Body of pancreas (tissue), 4 donors: ENCODE results near the gene SLC39A3.

Experiments
- POLR2A ChIP-seq, 3 donors: fragments of 450-650 bp; IDR thresholded peaks; one replicate each; pipeline ENCODE4 v1.6.1; 2016; ENCODE audit warnings: antibody characterized with exemption in 3 of 3, mild to moderate bottlenecking in 2 of 3
- TF ChIP-seq, protein P1 (sequence below), 7 experiments: fragments of 450-650 bp in 4 of 7; fragments of 200-600 bp in 3 of 7; sonication (generic) in 3 of 7; IDR thresholded peaks; one replicate each; pipeline ENCODE4 v1.5.1; 2016 to 2019; ENCODE audit warnings: antibody characterized with exemption in 7 of 7

DNA sequence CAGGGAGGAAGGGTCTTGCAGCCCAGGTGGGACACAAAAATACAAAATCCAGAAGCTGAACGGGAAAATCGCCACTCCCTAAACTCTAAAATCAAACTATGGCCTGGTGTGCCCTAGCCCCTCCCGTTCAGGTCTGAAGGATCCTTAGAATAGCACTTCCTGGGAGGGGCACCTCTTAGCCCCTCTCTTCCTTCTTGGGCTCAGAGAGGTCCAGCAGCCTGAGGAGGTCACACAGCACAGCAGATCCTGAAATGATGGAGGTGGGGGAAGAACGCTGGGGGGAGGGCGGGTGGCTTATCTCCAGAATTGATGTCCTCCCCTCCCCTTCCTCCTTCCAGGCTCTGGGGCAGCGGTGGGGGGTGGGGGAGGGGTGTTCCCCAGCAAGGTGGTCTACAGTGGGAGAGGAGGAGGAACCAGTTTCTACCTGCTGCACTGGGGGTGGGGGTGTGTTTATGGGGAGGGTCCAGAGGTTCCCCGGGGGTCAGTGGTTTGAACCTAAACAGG lies 20.5 kb downstream of the SLC39A3 start:
- TF ChIP-seq, protein P1, sequence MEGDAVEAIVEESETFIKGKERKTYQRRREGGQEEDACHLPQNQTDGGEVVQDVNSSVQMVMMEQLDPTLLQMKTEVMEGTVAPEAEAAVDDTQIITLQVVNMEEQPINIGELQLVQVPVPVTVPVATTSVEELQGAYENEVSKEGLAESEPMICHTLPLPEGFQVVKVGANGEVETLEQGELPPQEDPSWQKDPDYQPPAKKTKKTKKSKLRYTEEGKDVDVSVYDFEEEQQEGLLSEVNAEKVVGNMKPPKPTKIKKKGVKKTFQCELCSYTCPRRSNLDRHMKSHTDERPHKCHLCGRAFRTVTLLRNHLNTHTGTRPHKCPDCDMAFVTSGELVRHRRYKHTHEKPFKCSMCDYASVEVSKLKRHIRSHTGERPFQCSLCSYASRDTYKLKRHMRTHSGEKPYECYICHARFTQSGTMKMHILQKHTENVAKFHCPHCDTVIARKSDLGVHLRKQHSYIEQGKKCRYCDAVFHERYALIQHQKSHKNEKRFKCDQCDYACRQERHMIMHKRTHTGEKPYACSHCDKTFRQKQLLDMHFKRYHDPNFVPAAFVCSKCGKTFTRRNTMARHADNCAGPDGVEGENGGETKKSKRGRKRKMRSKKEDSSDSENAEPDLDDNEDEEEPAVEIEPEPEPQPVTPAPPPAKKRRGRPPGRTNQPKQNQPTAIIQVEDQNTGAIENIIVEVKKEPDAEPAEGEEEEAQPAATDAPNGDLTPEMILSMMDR (IDR thresholded peaks at IDR 0.05) = no peak
- no peak for TF ChIP-seq POLR2A (IDR thresholded peaks at IDR 0.05)
